Panc1 (cell line): ENCODE measurements around the gene LMF1. TPM values are rescaled to one million over a fixed set of nuclear protein-coding genes. Genes with fewer than 3 reads are reported as not detected.

Experiments used
- ATAC-seq: fragments of 200-7000 bp; cut with Tn5 transposase; 2 replicates; pipeline ENCODE4 v1.9.1; 2020; ENCODE audit warnings: mild to moderate bottlenecking, moderate library complexity
- BruUV-seq: library from RNA; stranded (reverse); fragments of 400-500 nt; replicated peaks from 2 replicates; lab custom pipeline; 2021; lab: Mats Ljungman, UMichigan
- CTCF ChIA-PET: fragments of 300-600 bp; sonication (Branson Sonifier 250); formaldehyde crosslinking; loops from one replicate; lab custom pipeline; 2022; ENCODE audit warnings: antibody characterized with exemption; lab: Charles Lee
- POLR2A ChIA-PET: fragments of 300-600 bp; sonication (Branson Sonifier 250); formaldehyde crosslinking; loops from one replicate; lab custom pipeline; 2022; ENCODE audit warnings: antibody characterized with exemption; lab: Charles Lee
- DNase-seq: peaks from one replicate; pipeline ENCODE4 v3.0.0-alpha.2; 2010; ENCODE audit warnings: low read depth, low spot score
- H3K27ac ChIP-seq: 2 replicates; pipeline ENCODE4 v1.5.1; 2011; ENCODE audit warnings: mild to moderate bottlenecking, low read length, inconsistent platforms
- H3K27me3 ChIP-seq: fragments of 200-500 bp; sonication (Bioruptor generic); 2 replicates; pipeline ENCODE4 v1.6.0; 2014; ENCODE audit warnings: low read length, inconsistent platforms; ENCODE audit not compliant: control insufficient read depth, insufficient read depth
- H3K36me3 ChIP-seq: fragments of 200-500 bp; sonication (Bioruptor generic); 2 replicates; pipeline ENCODE4 v1.5.1; 2014; ENCODE audit warnings: inconsistent platforms, mild to moderate bottlenecking, low read length, moderate library complexity; ENCODE audit not compliant: control insufficient read depth, insufficient read depth
- H3K4me1 ChIP-seq: 2 replicates; pipeline ENCODE4 v1.5.1; 2011; ENCODE audit warnings: inconsistent platforms, mild to moderate bottlenecking, low read length, moderate library complexity; ENCODE audit not compliant: control insufficient read depth, insufficient read depth
- H3K4me3 ChIP-seq, 2 experiments: 2 replicates each; pipeline ENCODE4 v1.5.1; 2011 to 2012; ENCODE audit warnings: low read depth in 2 of 2, low read length in 2 of 2, mild to moderate bottlenecking in 2 of 2, inconsistent platforms in 1 of 2, moderate library complexity in 1 of 2
- H3K9me3 ChIP-seq: fragments of 200-500 bp; sonication (Bioruptor generic); 2 replicates; pipeline ENCODE4 v1.5.1; 2014; ENCODE audit warnings: low read depth, mild to moderate bottlenecking, inconsistent platforms, low read length, moderate library complexity; ENCODE audit not compliant: control insufficient read depth, insufficient read depth
- CTCF ChIP-seq: fragments of 450-650 bp; IDR thresholded peaks from 2 replicates; pipeline ENCODE4 v1.5.1; 2017; ENCODE audit warnings: mild to moderate bottlenecking
- POLR2AphosphoS5 ChIP-seq: IDR thresholded peaks from 2 replicates; pipeline ENCODE4 v1.6.1; 2012; ENCODE audit warnings: mild to moderate bottlenecking, low read depth, low read length, moderate library complexity
- REST ChIP-seq, 2 experiments: IDR thresholded peaks; 2 replicates each; pipeline ENCODE4 v1.6.1; 2011 to 2012; ENCODE audit warnings: low read depth in 2 of 2, control low read depth in 1 of 2, low read length in 1 of 2, mild to moderate bottlenecking in 1 of 2, moderate library complexity in 1 of 2; ENCODE audit not compliant: insufficient read depth in 1 of 2
- SIN3A ChIP-seq: IDR thresholded peaks from 2 replicates; pipeline ENCODE4 v1.6.1; 2012; ENCODE audit warnings: low read depth, mild to moderate bottlenecking, low read length, moderate library complexity, borderline replicate concordance; ENCODE audit not compliant: insufficient read depth
- TCF7L2 ChIP-seq: IDR thresholded peaks from 2 replicates; pipeline ENCODE4 v1.6.1; 2011; ENCODE audit warnings: mild to moderate bottlenecking, low read depth, low read length, inconsistent platforms
- in situ Hi-C: cut with HindIII; loops from 2 replicates; pipeline ENCODE4 v1.10.0; 2016; ENCODE audit warnings: low sequenced_read_pairs, low pct_unique_long_range_greater_than_20kb
- intact Hi-C: fragments of 100-400 bp; cut with micrococcal nuclease; formaldehyde crosslinking; loops from one replicate; pipeline ENCODE4 v1.10.0; 2022; ENCODE audit not compliant: unreplicated experiment
- total RNA-seq: library from RNA; stranded (reverse); gene quantifications from one replicate; pipeline ENCODE4 v1.2.1, GENCODE V29; 2021; ENCODE audit not compliant: unreplicated experiment

Gene LMF1
- total RNA-seq, 1 experiment from 2014 or later: 24.3 TPM

GRCh38 chr16:840561-841454 lies 130.0 kb downstream of the LMF1 start:
- BruUV-seq: no TSS peak
- in situ Hi-C loops: no loop called here

More at GRCh38 chr16:840561-841454, 130.0 kb downstream of the LMF1 start:
- intact Hi-C loops: no loop called here
- Histone ChIP-seq H3K9me3 (peaks cover 4% of the 10 kb centered on the region; the same call in 1 of the 2 replicates), H3K27ac (no peak overlapping the region), H3K4me3 (no peak overlapping the region), H3K27me3 (no peaks in the 10 kb centered on the region), H3K4me1 (no peaks in the 10 kb centered on the region), H3K36me3 (no peaks in the 10 kb centered on the region)
- DNase-seq (no peak), ATAC-seq (no peak)
- CTCF ChIA-PET: no interaction called here
- TF ChIP-seq REST (IDR thresholded peaks at IDR 0.05; ENCODE audit: insufficient read depth in 1 of 2, low read depth in 2 of 2, low read length in 1 of 2): no peak
- TF ChIP-seq SIN3A: no peak
- no peak for TF ChIP-seq CTCF
- TF ChIP-seq POLR2AphosphoS5: no peak
- TF ChIP-seq TCF7L2: no peak
- POLR2A ChIA-PET: no interaction called here
